Measurements from ENCODE around the gene ZNF534.

DNA sequence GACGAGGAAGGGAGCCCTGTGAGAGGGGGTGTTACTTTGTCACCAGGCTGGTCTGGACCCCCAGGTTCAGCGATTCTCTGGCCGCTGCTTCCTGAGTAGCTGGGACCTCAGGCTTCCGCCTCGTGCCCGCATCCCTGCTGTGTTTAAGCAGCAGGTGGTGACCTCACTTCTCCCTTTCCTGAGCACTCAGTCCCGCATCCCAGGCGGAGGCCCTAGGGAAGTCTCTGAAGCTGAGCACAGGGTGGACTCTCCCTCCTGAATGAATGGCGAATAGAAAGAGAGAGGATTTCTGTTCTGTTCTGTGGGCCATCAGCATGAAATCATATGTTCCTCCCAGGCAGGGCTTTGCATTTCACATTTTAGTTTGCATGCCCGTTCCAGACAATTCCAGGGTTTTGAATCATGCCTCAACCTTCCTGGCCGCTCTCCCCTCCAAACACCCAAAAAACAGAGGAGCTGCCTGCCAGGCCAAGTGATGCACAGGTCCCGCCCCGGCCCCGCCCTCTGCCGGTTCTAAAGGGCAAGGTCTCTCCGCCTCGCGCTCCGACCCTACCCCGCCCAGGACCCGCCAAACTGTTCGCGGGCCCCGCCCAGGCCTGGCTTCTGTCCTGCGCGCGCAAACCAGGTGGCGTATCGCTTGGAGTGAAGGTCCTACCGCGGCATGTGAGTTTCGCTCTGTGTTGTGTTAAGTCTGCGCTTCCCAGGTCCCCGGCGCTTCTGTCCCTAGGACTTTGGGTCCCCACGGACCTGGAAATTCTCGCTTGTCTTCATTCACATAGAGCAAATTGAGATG lies 63.4 kb downstream of the ZNF534 start:
- TF ChIP-seq KAT2B (IDR thresholded peaks at IDR 0.05; ENCODE audit: low read depth, low read length), result no peak
- no peak for TF ChIP-seq YY1 (IDR thresholded peaks at IDR 0.05; ENCODE audit: borderline replicate concordance in 1 of 3, control insufficient read depth in 1 of 3, extremely low read depth in 1 of 3, insufficient read depth in 3 of 3, insufficient read length in 1 of 3, insufficient replicate concordance in 2 of 3, low read depth in 1 of 3, low read length in 2 of 3)
- TF ChIP-seq SPI1 (IDR thresholded peaks at IDR 0.05; ENCODE audit: borderline replicate concordance, low read depth, low read length), result no peak
- no peak for TF ChIP-seq ZNF274 (IDR thresholded peaks at IDR 0.05; ENCODE audit: borderline replicate concordance, low read depth, low read length)
- TF ChIP-seq EZH2 (IDR thresholded peaks at IDR 0.05; ENCODE audit: borderline replicate concordance, low read depth, low read length), result no peak
- TF ChIP-seq SAP30 (IDR thresholded peaks at IDR 0.05; ENCODE audit: borderline replicate concordance, insufficient read depth, low read depth, low read length, poor library complexity, severe bottlenecking), result no peak
- no peak for TF ChIP-seq CTCF (IDR thresholded peaks at IDR 0.05 in 2 of 3, conservative IDR thresholded peaks at IDR 0.05 in 1 of 3; ENCODE audit: insufficient read depth in 2 of 3, low read depth in 1 of 3, low read length in 3 of 3)
- no peak for TF ChIP-seq NR1H2 (CRISPR knock-in tag; IDR thresholded peaks at IDR 0.05)
- no peak for TF ChIP-seq HCFC1 (IDR thresholded peaks at IDR 0.05; ENCODE audit: low read depth, low read length)
- no peak for TF ChIP-seq PHF8 (IDR thresholded peaks at IDR 0.05; ENCODE audit: borderline replicate concordance, low read length)
- TF ChIP-seq FOSL1 (tag; conservative IDR thresholded peaks at IDR 0.05), result no peak
- no peak for TF ChIP-seq NBN (IDR thresholded peaks at IDR 0.05; ENCODE audit: low read depth)
- no peak for TF ChIP-seq BRF1 (IDR thresholded peaks at IDR 0.05; ENCODE audit: borderline replicate concordance, extremely low read depth, insufficient read length)
